K562 (cell line): ENCODE measurements around the gene FAM53A. TPM values are rescaled to one million over a fixed set of nuclear protein-coding genes. Genes with fewer than 3 reads are reported as not detected.

Source experiments
- ATAC-seq: fragments of 200-7000 bp; cut with Tn5 transposase; 3 replicates; pipeline ENCODE4 v1.9.1; 2020; ENCODE audit warnings: moderate library complexity
- BruUV-seq: library from RNA; stranded (reverse); fragments of 400-500 nt; replicated peaks from 2 replicates; lab custom pipeline; 2021; lab: Mats Ljungman, UMichigan
- CTCF ChIA-PET: fragments of 300-600 bp; formaldehyde crosslinking; extraction: SDS; loops from one replicate; lab custom pipeline; 2021; ENCODE audit warnings: low intra/inter-chr PET ratio; lab: Yijun Ruan, JAX
- POLR2A ChIA-PET: fragments of 300-600, 350-650 bp; sonication (Branson Sonifier 250); formaldehyde crosslinking; extraction: SDS; loops from one replicate; lab custom pipeline; 2021; ENCODE audit warnings: antibody characterized with exemption, inconsistent platforms; lab: Yijun Ruan, JAX
- DNase-seq, 4 experiments: peaks; one replicate each; pipeline versions ENCODE4 v3.0.0 to v3.0.0-alpha.2; 2011 to 2018; ENCODE audit warnings: low spot score in 3 of 4, mixed read lengths in 3 of 4; ENCODE audit errors: extremely low read depth in 1 of 4
- FAIRE-seq: peaks from 2 replicates; lab custom pipeline; 2011; peaks lifted over from hg19 to GRCh38; lab: Jason Lieb, UNC
- H2AFZ ChIP-seq: 2 replicates; pipeline ENCODE4 v1.6.0; 2011; ENCODE audit warnings: low read depth, low read length, control low read depth, inconsistent platforms
- H3K27ac ChIP-seq: fragments of 200-600 bp; 3 replicates; pipeline ENCODE4 v1.8.0; 2011; ENCODE audit warnings: low read depth, mild to moderate bottlenecking, control low read depth, inconsistent platforms, low read length, moderate library complexity, mixed read lengths; ENCODE audit errors: extremely low read depth
- H3K27me3 ChIP-seq, 2 experiments: fragments of 300-600 bp in 1 of 2; 2 replicates in 1 of 2; 3 replicates in 1 of 2; pipeline versions ENCODE4 v1.6.0 to v1.8.0; 2011; ENCODE audit warnings: inconsistent platforms in 2 of 2, low read length in 2 of 2, mild to moderate bottlenecking in 1 of 2, mixed read lengths in 1 of 2, moderate library complexity in 1 of 2; ENCODE audit not compliant: control insufficient read depth in 2 of 2, insufficient read depth in 2 of 2
- H3K36me3 ChIP-seq: fragments of 300-600 bp; 3 replicates; pipeline ENCODE4 v1.8.0; 2011; ENCODE audit warnings: mild to moderate bottlenecking, low read length, inconsistent platforms; ENCODE audit not compliant: control insufficient read depth, insufficient read depth
- H3K4me1 ChIP-seq, 2 experiments: fragments of 200-600 bp in 1 of 2; replicated peaks in 1 of 2; 2 replicates in 1 of 2; 3 replicates in 1 of 2; pipeline versions ENCODE4 v1.5.1 to v1.8.0; 2011; ENCODE audit warnings: inconsistent platforms in 2 of 2, low read length in 2 of 2, mild to moderate bottlenecking in 1 of 2, mixed read lengths in 1 of 2, moderate library complexity in 1 of 2; ENCODE audit not compliant: control insufficient read depth in 2 of 2, insufficient read depth in 2 of 2
- H3K4me2 ChIP-seq: 2 replicates; pipeline ENCODE4 v1.6.1; 2011; ENCODE audit warnings: low read length, control low read depth, inconsistent platforms, mixed read lengths; ENCODE audit not compliant: insufficient read depth
- H3K4me3 ChIP-seq: fragments of 200-600 bp; sonication (generic), shearing (Covaris generic); 2 replicates; pipeline ENCODE4 v1.5.1; 2016; ENCODE audit warnings: control low read depth, inconsistent platforms
- H3K79me2 ChIP-seq: fragments of 200-600 bp; 3 replicates; pipeline ENCODE4 v1.8.0; 2011; ENCODE audit warnings: low read length, inconsistent platforms; ENCODE audit not compliant: control insufficient read depth, insufficient read depth
- H3K9ac ChIP-seq, 2 experiments: 2 replicates each; pipeline versions ENCODE4 v1.6.0 to v1.6.1; 2011; ENCODE audit warnings: low read depth in 2 of 2, low read length in 2 of 2, control low read depth in 1 of 2, inconsistent platforms in 1 of 2, mild to moderate bottlenecking in 1 of 2, mixed read lengths in 1 of 2; ENCODE audit not compliant: insufficient read depth in 1 of 2
- H3K9me1 ChIP-seq: one replicate; pipeline ENCODE4 v1.6.0; 2011; ENCODE audit warnings: inconsistent platforms, mild to moderate bottlenecking, low read length, moderate library complexity; ENCODE audit not compliant: control insufficient read depth, insufficient read depth
- H3K9me3 ChIP-seq: replicated peaks from 2 replicates; pipeline ENCODE4 v1.5.1; 2011; ENCODE audit warnings: low read depth, low read length, inconsistent platforms; ENCODE audit not compliant: control insufficient read depth, insufficient read depth
- H4K20me1 ChIP-seq: replicated peaks from 2 replicates; pipeline ENCODE4 v1.6.1; 2011; ENCODE audit warnings: low read length, inconsistent platforms, mixed read lengths; ENCODE audit not compliant: control insufficient read depth, insufficient read depth
- E2F1 ChIP-seq: sonication (generic); formaldehyde crosslinking; IDR thresholded peaks from 2 replicates; pipeline ENCODE4 v1.8.1; 2023; ENCODE audit warnings: mild to moderate bottlenecking, missing genetic modification reagents, moderate library complexity
- ERF ChIP-seq: fragments of 450-650 bp; formaldehyde crosslinking; IDR thresholded peaks from 2 replicates; pipeline ENCODE4 v1.4.0; 2020; ENCODE audit warnings: mild to moderate bottlenecking, mixed read lengths
- EZH2 ChIP-seq: IDR thresholded peaks from 2 replicates; pipeline ENCODE4 v1.6.1; 2012; ENCODE audit warnings: low read depth, mild to moderate bottlenecking, inconsistent platforms, low read length, borderline replicate concordance
- GTF2B ChIP-seq: IDR thresholded peaks from 2 replicates; pipeline ENCODE4 v1.6.1; 2011; ENCODE audit not compliant: insufficient read length; ENCODE audit errors: extremely low read depth
- PHF21A ChIP-seq: fragments of 450-650 bp; IDR thresholded peaks from 2 replicates; pipeline ENCODE4 v1.6.1; 2017; ENCODE audit warnings: low read depth, borderline replicate concordance
- PHF8 ChIP-seq: fragments of 200-600 bp; sonication (generic); IDR thresholded peaks from 2 replicates; pipeline ENCODE4 v1.6.1; 2012; ENCODE audit warnings: mixed run types, mild to moderate bottlenecking, inconsistent platforms, low read length, moderate library complexity, borderline replicate concordance
- SMARCB1 ChIP-seq: IDR thresholded peaks from 2 replicates; pipeline ENCODE4 v1.6.1; 2011; ENCODE audit warnings: improper control_type of control experiment, low read depth; ENCODE audit not compliant: insufficient read length
- TAL1 ChIP-seq: fragments of 450-650 bp; IDR thresholded peaks from 2 replicates; pipeline ENCODE4 v1.6.1; 2016; ENCODE audit warnings: mild to moderate bottlenecking
- TSHZ1 ChIP-seq: fragments of 250-450 bp; sonication (Bioruptor Pico); IDR thresholded peaks from 2 replicates; pipeline ENCODE4 v1.4.0; 2020; ENCODE audit warnings: mild to moderate bottlenecking, moderate library complexity
- ZFP91 ChIP-seq: sonication (generic); formaldehyde crosslinking; IDR thresholded peaks from 2 replicates; pipeline ENCODE4 v1.8.0; 2022; ENCODE audit warnings: mild to moderate bottlenecking, missing genetic modification reagents
- ZNF41 ChIP-seq: fragments of 250-450 bp; sonication (Bioruptor Pico); conservative IDR thresholded peaks from 2 replicates; pipeline ENCODE4 v1.4.0; 2020; ENCODE audit warnings: mild to moderate bottlenecking
- ZNF512 ChIP-seq: IDR thresholded peaks from 2 replicates; pipeline ENCODE4 v1.6.1; 2016; ENCODE audit warnings: missing genetic modification characterization, missing compliant biosample characterization
- WGBS: fragments of 100-300 bp; shearing (Covaris generic); methylation state at CpG from one replicate; pipeline ENCODE4 v1.1.6; 2016; ENCODE audit warnings: low coverage, mixed read lengths; ENCODE audit not compliant: insufficient coverage; ENCODE audit errors: missing lambda C conversion rate; 5-methylcytosine and 5-hydroxymethylcytosine counted together
- in situ Hi-C: fragments of 300-500 bp; cut with MboI; formaldehyde crosslinking; loops from 4 replicates; pipeline ENCODE4 v1.15.0; 2018; ENCODE audit warnings: inconsistent platforms, mixed read lengths
- intact Hi-C: fragments of 100-400 bp; cut with micrococcal nuclease; formaldehyde crosslinking; loops from 2 replicates; pipeline ENCODE4 v1.14.2; 2022
- polyA plus RNA-seq, 8 experiments: library from polyadenylated mRNA; depleted of rRNA in 4 of 8; stranded (reverse) in 5 of 8; unstranded in 3 of 8; fragments of >200 nt; fragmentation: Nextera tagmentation in 2 of 8; fragmentation: Illumina TruSeq in 1 of 8; extraction: Ambion mirVana in 2 of 8; extraction: Trizol in 1 of 8; gene quantifications; 2 replicates each; pipeline versions ENCODE4 v1.2.1 to v1.2.3, GENCODE V29; 2011 to 2014; ENCODE audit warnings: inconsistent platforms in 1 of 8, missing spikeins in 1 of 8
- total RNA-seq, 7 experiments: library from RNA; depleted of rRNA in 6 of 7; stranded (reverse); fragments of >200 nt in 6 of 7; fragmentation: Illumina TruSeq in 2 of 7; extraction: Trizol in 2 of 7; gene quantifications; 2 replicates each; pipeline versions ENCODE4 v1.2.1 to v1.2.3, GENCODE V29; 2011 to 2021; ENCODE audit warnings: low replicate concordance in 1 of 7

The FAM53A gene
- total and polyA plus RNA-seq, 9 of the 15 experiments (the other 6 are each of a cell fraction or from before 2014, with no cell fraction given): 0.53 to 2.7 (median 1.4) TPM; not detected in 2

GRCh38 chr4:1614502-1614853, 69.6 kb downstream of the FAM53A start:
- H4K20me1 ChIP-seq: 0 out of 2 replicates have a peak, but pooled peaks cover 2% of the 10 kb centered on the region
- peaks cover 0 to 34% of the 10 kb centered on the region in 2 experiments; a peak in 2 of 5 replicates for H3K4me1 ChIP-seq
- no peaks in the 10 kb centered on the region for H3K36me3 ChIP-seq
- intact Hi-C loops: no loop called here
- peaks cover 42 to 78% of the 10 kb centered on the region in 2 experiments for H3K27me3 ChIP-seq
- H3K9ac ChIP-seq: no peak overlapping the region; a peak in 1 of 4 replicates
- no peaks in the 10 kb centered on the region for H3K9me1 ChIP-seq
- POLR2A ChIA-PET: no interaction called here
- TF ChIP-seq ERF (CRISPR knock-in tag) (no peak), ZFP91 (CRISPR knock-in tag) (no peak), EZH2 (no peak), GTF2B (no peak), TSHZ1 (CRISPR knock-in tag) (no peak), PHF8 (no peak), ZNF41 (no peak), SMARCB1 (no peak), E2F1 (CRISPR knock-in tag) (no peak), PHF21A (no peak), ZNF512 (no peak), TAL1 (no peak)
- 28% methylated on average over 16 of the region's 17 CpGs for WGBS
- DNase-seq: no peak
- H3K27ac ChIP-seq: no peak overlapping the region
- no peak overlapping the region for H3K4me2 ChIP-seq
- no TSS peak for BruUV-seq
- H2AFZ ChIP-seq: no peak overlapping the region
- H3K9me3 ChIP-seq: no peaks in the 10 kb centered on the region
- no peak overlapping the region for H3K4me3 ChIP-seq
- H3K79me2 ChIP-seq: no peaks in the 10 kb centered on the region
- FAIRE-seq: no peak
- in situ Hi-C loops: no loop called here
- CTCF ChIA-PET: no interaction called here
- no peak for ATAC-seq
